ENCODE measurements around the gene TTC16. TPM values are rescaled to one million over a fixed set of nuclear protein-coding genes. Genes with fewer than 3 reads are reported as not detected.

TTC16 gene
- total RNA-seq, 6 experiments from 2014 or later: 0.05 to 0.12 TPM; not detected in 4

DNA sequence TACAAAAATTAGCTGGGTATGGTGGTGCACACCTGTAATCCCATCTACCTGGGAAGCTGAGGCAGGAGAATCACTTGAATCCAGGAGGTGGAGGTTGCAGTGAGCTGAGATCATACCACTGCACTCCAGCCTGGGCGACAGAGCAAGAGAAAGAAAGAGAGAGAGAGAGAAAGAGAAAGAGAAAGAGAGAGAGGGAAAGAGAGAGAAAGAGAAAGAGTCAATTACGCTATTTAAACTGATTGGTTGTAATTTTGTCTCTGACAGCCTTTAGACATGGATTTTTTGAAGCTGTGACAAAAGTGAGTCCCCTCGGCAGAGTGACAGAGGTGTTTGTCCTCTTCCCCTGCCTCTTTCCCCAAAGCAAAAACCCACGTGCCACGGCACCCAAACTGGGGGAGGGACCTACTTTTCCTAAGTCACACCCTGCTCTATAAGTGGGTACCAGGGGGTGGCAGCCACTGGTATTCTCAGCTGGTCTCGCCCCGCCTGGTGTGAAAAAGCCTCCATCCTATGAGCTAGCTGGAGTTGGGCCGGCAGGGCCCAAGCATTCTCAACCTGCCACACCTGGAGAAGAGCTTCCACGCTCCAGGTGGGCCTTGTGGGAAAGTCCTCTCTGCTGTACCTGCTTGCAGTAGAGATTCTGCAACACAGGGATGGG is 12.5 kb upstream of the TTC16 start:
- DNase-seq (no peak), ATAC-seq (no peak)
- no peak overlapping the region for H3K27ac ChIP-seq
- no peak overlapping the region for H3K4me3 ChIP-seq
- intact Hi-C loops (cut with DNase I): no loop called here
- H3K4me1 ChIP-seq: no peaks in the 10 kb centered on the region
- WGBS (ENCODE audit: insufficient coverage, low coverage, low lambda C conversion rate, missing lambda C conversion rate): 66% methylated on average over 7 of the region's 9 CpGs
- H3K27me3 ChIP-seq: no peaks in the 10 kb centered on the region
- TF ChIP-seq, protein P1, sequence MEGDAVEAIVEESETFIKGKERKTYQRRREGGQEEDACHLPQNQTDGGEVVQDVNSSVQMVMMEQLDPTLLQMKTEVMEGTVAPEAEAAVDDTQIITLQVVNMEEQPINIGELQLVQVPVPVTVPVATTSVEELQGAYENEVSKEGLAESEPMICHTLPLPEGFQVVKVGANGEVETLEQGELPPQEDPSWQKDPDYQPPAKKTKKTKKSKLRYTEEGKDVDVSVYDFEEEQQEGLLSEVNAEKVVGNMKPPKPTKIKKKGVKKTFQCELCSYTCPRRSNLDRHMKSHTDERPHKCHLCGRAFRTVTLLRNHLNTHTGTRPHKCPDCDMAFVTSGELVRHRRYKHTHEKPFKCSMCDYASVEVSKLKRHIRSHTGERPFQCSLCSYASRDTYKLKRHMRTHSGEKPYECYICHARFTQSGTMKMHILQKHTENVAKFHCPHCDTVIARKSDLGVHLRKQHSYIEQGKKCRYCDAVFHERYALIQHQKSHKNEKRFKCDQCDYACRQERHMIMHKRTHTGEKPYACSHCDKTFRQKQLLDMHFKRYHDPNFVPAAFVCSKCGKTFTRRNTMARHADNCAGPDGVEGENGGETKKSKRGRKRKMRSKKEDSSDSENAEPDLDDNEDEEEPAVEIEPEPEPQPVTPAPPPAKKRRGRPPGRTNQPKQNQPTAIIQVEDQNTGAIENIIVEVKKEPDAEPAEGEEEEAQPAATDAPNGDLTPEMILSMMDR (IDR thresholded peaks at IDR 0.05): no peak
- no peaks in the 10 kb centered on the region for H3K9me3 ChIP-seq
- no peaks in the 10 kb centered on the region for H3K36me3 ChIP-seq

DNA sequence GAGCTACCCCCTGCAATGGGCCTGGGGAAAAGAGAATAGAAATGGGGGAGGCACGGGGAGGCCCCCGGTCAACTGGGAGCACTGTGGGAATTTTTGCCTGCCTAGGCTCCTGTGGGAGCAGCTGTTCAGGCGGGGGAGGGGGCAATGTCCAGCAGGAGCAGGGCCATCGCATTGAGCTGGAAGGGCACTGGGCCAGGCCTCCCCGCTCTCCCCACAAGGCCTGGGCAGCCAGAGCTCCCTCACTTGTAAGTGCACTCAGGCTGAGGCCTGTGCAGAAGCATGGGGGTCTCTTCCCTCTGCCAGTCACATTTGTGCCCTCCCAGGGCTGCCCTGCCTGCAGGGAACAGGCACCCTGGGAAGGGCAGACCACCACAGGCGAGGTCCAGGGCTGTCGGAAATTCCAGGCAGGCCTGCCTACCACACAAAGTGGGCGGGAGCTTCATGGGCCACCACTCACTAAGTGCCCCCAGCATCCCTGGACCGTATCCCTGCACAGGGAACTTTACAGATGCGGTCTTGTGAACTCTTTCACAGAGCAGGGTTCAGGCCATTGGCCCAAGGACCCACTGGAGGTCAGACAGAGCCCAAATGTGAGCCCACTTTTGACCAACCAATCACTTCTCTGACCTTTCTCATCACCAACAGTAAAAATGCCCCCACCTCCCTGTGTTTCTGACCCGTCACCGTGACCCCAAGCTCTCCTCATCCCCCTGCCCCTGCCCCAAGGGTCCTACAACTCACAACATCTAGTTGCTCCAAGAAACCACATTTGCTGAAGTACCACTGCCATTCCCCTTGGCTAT is 10.1 kb upstream of the TTC16 start:
- Histone ChIP-seq H3K9me3 (no peaks in the 10 kb centered on the region), H3K27me3 (no peaks in the 10 kb centered on the region), H3K4me3 (no peak overlapping the region), H3K36me3 (no peaks in the 10 kb centered on the region), H3K27ac (no peak overlapping the region), H3K4me1 (no peaks in the 10 kb centered on the region)
- TF ChIP-seq, protein P1 (IDR thresholded peaks at IDR 0.05): no peak
- TF ChIP-seq POLR2A (IDR thresholded peaks at IDR 0.05): no peak
- WGBS (ENCODE audit: insufficient coverage, low coverage, low lambda C conversion rate, missing lambda C conversion rate): 96% methylated on average over 2 of the region's 12 CpGs
- DNase-seq: no peak
- intact Hi-C loops (cut with DNase I): no loop called here
- ATAC-seq: no peak

DNA sequence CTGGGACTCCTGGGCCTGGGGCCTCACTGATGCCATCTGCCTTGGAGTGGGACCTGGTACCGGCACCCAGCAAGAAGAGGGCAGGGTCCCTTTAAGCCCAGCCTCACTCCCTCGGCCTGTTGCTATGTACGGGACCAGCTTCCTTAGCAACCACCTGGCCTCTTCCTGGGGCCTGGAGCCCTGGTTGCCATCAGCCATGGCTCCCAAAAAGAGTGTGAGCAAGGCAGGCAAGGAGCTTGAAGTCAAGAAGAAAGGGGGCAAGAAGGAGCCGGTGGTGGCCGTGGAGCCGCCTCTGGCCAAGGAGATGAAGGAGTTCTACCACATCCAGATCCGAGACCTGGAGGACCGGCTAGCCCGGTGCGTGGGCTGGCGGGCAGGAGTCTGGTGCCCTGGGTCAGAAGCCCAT is 9.0 kb upstream of the TTC16 start, which contains the start of gene CFAP157:
TSS of gene CFAP157 (plus strand) at position 153 of the 406 bp plus-strand sequence. CDS start at position 197, 44 bp downstream.
- no peak within 1 kb of the TSS for H3K27ac ChIP-seq
- no peak within 1 kb of the TSS for H3K4me3 ChIP-seq
- no peak for TF ChIP-seq POLR2A (IDR thresholded peaks at IDR 0.05)
- TF ChIP-seq, protein P1 (IDR thresholded peaks at IDR 0.05): no peak
- ATAC-seq: peak in 3 of 4 donors; percentile 52 to 57 (median 57)
- intact Hi-C loops (cut with DNase I): no loop called here
- H3K4me1 ChIP-seq: no peaks in the 10 kb centered on the region
- WGBS (ENCODE audit: insufficient coverage, low coverage, low lambda C conversion rate, missing lambda C conversion rate): 33% methylated on average over 3 of the region's 11 CpGs
- no peaks in the 10 kb centered on the region for H3K36me3 ChIP-seq
- H3K27me3 ChIP-seq: no peaks in the 10 kb centered on the region
- H3K9me3 ChIP-seq: no peaks in the 10 kb centered on the region
- DNase-seq: no peak

DNA sequence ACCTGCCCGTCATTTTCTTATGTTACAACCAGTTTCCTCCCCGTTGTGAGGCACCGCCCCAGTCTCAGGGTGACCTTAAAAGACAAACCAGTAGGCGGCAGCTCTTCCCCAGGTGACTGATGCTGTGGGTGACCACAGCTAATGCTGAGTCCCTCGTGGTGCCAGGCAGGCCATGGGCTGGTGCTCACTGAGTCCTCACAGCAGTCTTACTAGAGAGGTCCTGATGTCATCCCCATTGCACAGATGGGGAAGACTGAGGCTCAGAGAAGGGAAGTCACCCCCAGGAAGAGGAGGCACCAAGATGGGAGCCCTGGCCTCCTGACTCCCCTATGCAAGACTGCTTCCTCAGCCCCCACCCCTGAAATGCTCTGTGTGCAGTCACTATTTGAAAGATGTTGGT is 8.1 kb upstream of the TTC16 start:
- ATAC-seq (no peak), DNase-seq (no peak)
- TF ChIP-seq POLR2A (IDR thresholded peaks at IDR 0.05): no peak
- TF ChIP-seq, protein P1 (IDR thresholded peaks at IDR 0.05): no peak
- WGBS (ENCODE audit: insufficient coverage, low coverage, low lambda C conversion rate, missing lambda C conversion rate): 44% methylated on average over 5 of the region's 5 CpGs
- H3K4me1 ChIP-seq: no peaks in the 10 kb centered on the region
- H3K9me3 ChIP-seq: no peaks in the 10 kb centered on the region
- H3K27ac ChIP-seq: no peak overlapping the region
- H3K4me3 ChIP-seq: no peak overlapping the region
- H3K27me3 ChIP-seq: no peaks in the 10 kb centered on the region
- intact Hi-C loops (cut with DNase I): no loop called here
- H3K36me3 ChIP-seq: no peaks in the 10 kb centered on the region
